WTC11 (cell line): ENCODE measurements around the gene MBNL1. TPM values are rescaled to one million over a fixed set of nuclear protein-coding genes. Genes with fewer than 3 reads are reported as not detected.

Experiments used
- ATAC-seq: fragments of 200-7000 bp; cut with Tn5 transposase; 2 replicates; pipeline ENCODE4 v1.10.0; 2021; ENCODE audit warnings: mild to moderate bottlenecking, moderate library complexity
- CTCF ChIA-PET: fragments of 300-600 bp; sonication (Branson Sonifier 250); formaldehyde crosslinking; loops from one replicate; lab custom pipeline; 2021; ENCODE audit warnings: antibody characterized with exemption; lab: Charles Lee
- POLR2A ChIA-PET: fragments of 350-600 bp; sonication (Branson Sonifier 250); formaldehyde crosslinking; loops from one replicate; lab custom pipeline; 2021; ENCODE audit warnings: antibody characterized with exemption; lab: Charles Lee
- DNase-seq: peaks from one replicate; pipeline ENCODE4 v3.0.0; 2021; ENCODE audit warnings: low spot score
- H3K27ac Mint-ChIP-seq: 2 replicates; pipeline ENCODE4 v1.8.0; 2021; ENCODE audit warnings: mixed read lengths
- H3K27me3 Mint-ChIP-seq: 2 replicates; pipeline ENCODE4 v1.8.0; 2021; ENCODE audit warnings: low read depth, mild to moderate bottlenecking, moderate library complexity, mixed read lengths
- H3K36me3 Mint-ChIP-seq: 2 replicates; pipeline ENCODE4 v1.8.0; 2021; ENCODE audit warnings: mixed read lengths
- H3K4me1 Mint-ChIP-seq: 2 replicates; pipeline ENCODE4 v1.8.0; 2022; ENCODE audit warnings: mixed read lengths
- H3K4me3 Mint-ChIP-seq: 2 replicates; pipeline ENCODE4 v1.8.0; 2021; ENCODE audit warnings: mild to moderate bottlenecking, moderate library complexity, mixed read lengths
- H3K9me3 Mint-ChIP-seq: 2 replicates; pipeline ENCODE4 v1.8.0; 2021; ENCODE audit warnings: mixed read lengths
- ATF1 ChIP-seq: sonication (generic); formaldehyde crosslinking; IDR thresholded peaks from 2 replicates; pipeline ENCODE4 v1.8.1; 2023; ENCODE audit warnings: mild to moderate bottlenecking, moderate library complexity, missing genetic modification reagents
- CBFB ChIP-seq: sonication (generic); formaldehyde crosslinking; IDR thresholded peaks from 2 replicates; pipeline ENCODE4 v1.8.1; 2022; ENCODE audit warnings: mild to moderate bottlenecking, low read depth, missing genetic modification reagents
- CDX4 ChIP-seq: fragments of 250-450 bp; sonication (Bioruptor Pico); IDR thresholded peaks from 2 replicates; pipeline ENCODE4 v1.9.0; 2021; ENCODE audit warnings: moderate library complexity, mild to moderate bottlenecking, inconsistent platforms, borderline replicate concordance
- EMX1 ChIP-seq: fragments of 250-450 bp; sonication (Bioruptor Pico); IDR thresholded peaks from 2 replicates; pipeline ENCODE4 v1.8.0; 2021; ENCODE audit warnings: mild to moderate bottlenecking
- ESRRA ChIP-seq: sonication (generic); formaldehyde crosslinking; IDR thresholded peaks from 2 replicates; pipeline ENCODE4 v1.8.1; 2022; ENCODE audit warnings: mild to moderate bottlenecking, missing genetic modification reagents, borderline replicate concordance
- ETV6 ChIP-seq: sonication (generic); formaldehyde crosslinking; IDR thresholded peaks from 2 replicates; pipeline ENCODE4 v1.8.1; 2022; ENCODE audit warnings: mild to moderate bottlenecking, missing genetic modification reagents
- FOXK1 ChIP-seq: sonication (generic); formaldehyde crosslinking; IDR thresholded peaks from 2 replicates; pipeline ENCODE4 v1.8.0; 2022; ENCODE audit warnings: mild to moderate bottlenecking, moderate library complexity, missing genetic modification reagents
- FOXP4 ChIP-seq: sonication (generic); formaldehyde crosslinking; IDR thresholded peaks from 2 replicates; pipeline ENCODE4 v1.8.0; 2022; ENCODE audit warnings: mild to moderate bottlenecking, missing genetic modification reagents
- MLX ChIP-seq: sonication (generic); formaldehyde crosslinking; IDR thresholded peaks from 2 replicates; pipeline ENCODE4 v1.8.1; 2023; ENCODE audit warnings: mild to moderate bottlenecking, missing genetic modification reagents, moderate library complexity
- MXD4 ChIP-seq: fragments of 250-450 bp; sonication (Bioruptor Pico); IDR thresholded peaks from 2 replicates; pipeline ENCODE4 v1.8.0; 2021; ENCODE audit warnings: mild to moderate bottlenecking, moderate library complexity, borderline replicate concordance
- NFE2L1 ChIP-seq: sonication (generic); formaldehyde crosslinking; IDR thresholded peaks from 2 replicates; pipeline ENCODE4 v1.8.1; 2023; ENCODE audit warnings: missing genetic modification reagents
- PREB ChIP-seq: sonication (generic); formaldehyde crosslinking; IDR thresholded peaks from 2 replicates; pipeline ENCODE4 v1.8.1; 2022; ENCODE audit warnings: mild to moderate bottlenecking, missing genetic modification reagents, moderate library complexity, borderline replicate concordance
- SMAD4 ChIP-seq: sonication (generic); formaldehyde crosslinking; IDR thresholded peaks from 2 replicates; pipeline ENCODE4 v1.8.0; 2022; ENCODE audit warnings: mild to moderate bottlenecking, missing genetic modification reagents
- SP1 ChIP-seq: sonication (generic); formaldehyde crosslinking; conservative IDR thresholded peaks from 2 replicates; pipeline ENCODE4 v1.8.1; 2022; ENCODE audit warnings: missing genetic modification reagents
- ZBTB21 ChIP-seq: sonication (generic); formaldehyde crosslinking; IDR thresholded peaks from 2 replicates; pipeline ENCODE4 v1.8.1; 2023; ENCODE audit warnings: mild to moderate bottlenecking, missing genetic modification reagents, borderline replicate concordance
- ZBTB43 ChIP-seq: sonication (generic); formaldehyde crosslinking; IDR thresholded peaks from 2 replicates; pipeline ENCODE4 v1.8.1; 2023; ENCODE audit warnings: mild to moderate bottlenecking, missing genetic modification reagents
- ZNF121 ChIP-seq: sonication (generic); formaldehyde crosslinking; IDR thresholded peaks from 2 replicates; pipeline ENCODE4 v1.8.0; 2023; ENCODE audit warnings: missing genetic modification reagents
- ZNF232 ChIP-seq: sonication (generic); formaldehyde crosslinking; IDR thresholded peaks from 2 replicates; pipeline ENCODE4 v1.8.0; 2022; ENCODE audit warnings: mild to moderate bottlenecking, missing genetic modification reagents
- ZNF263 ChIP-seq: sonication (generic); formaldehyde crosslinking; IDR thresholded peaks from 2 replicates; pipeline ENCODE4 v1.8.1; 2022; ENCODE audit warnings: low read depth, mild to moderate bottlenecking, moderate library complexity, missing genetic modification reagents
- ZNF423 ChIP-seq: fragments of 250-450 bp; sonication (Bioruptor Pico); IDR thresholded peaks from 2 replicates; pipeline ENCODE4 v2.1.2; 2022; ENCODE audit warnings: mild to moderate bottlenecking, moderate library complexity
- ZNF532 ChIP-seq: fragments of 250-450 bp; sonication (Bioruptor Pico); IDR thresholded peaks from 2 replicates; pipeline ENCODE4 v1.9.0; 2021; ENCODE audit warnings: mild to moderate bottlenecking, borderline replicate concordance
- total RNA-seq: library from RNA; stranded (reverse); gene quantifications from 3 replicates; pipeline ENCODE4 v1.2.3, GENCODE V29; 2021

MBNL1 gene
- total RNA-seq, 1 experiment from 2014 or later, result 20.4 TPM

GRCh38 chr3:152284906-152285305 is 16.2 kb downstream of the MBNL1 start:
- Mint-ChIP-seq H3K36me3 (no peaks in the 10 kb centered on the region), H3K9me3 (no peaks in the 10 kb centered on the region), H3K4me1 (peaks cover 35% of the 10 kb centered on the region), H3K27me3 (no peaks in the 10 kb centered on the region), H3K27ac (no peak overlapping the region), H3K4me3 (no peak overlapping the region)
- ATAC-seq, result no peak
- no peak for DNase-seq
- ChIA-PET CTCF (no interaction called here), POLR2A (no interaction called here)
- no peak for TF ChIP-seq PREB
- no peak for TF ChIP-seq ZNF423 (CRISPR knock-in tag)
- TF ChIP-seq NFE2L1, result no peak
- no peak for TF ChIP-seq ETV6 (CRISPR knock-in tag)
- no peak for TF ChIP-seq SP1
- TF ChIP-seq EMX1, result no peak
- no peak for TF ChIP-seq ZNF263 (CRISPR knock-in tag)
- TF ChIP-seq ATF1 (CRISPR knock-in tag), result no peak
- TF ChIP-seq ZBTB43 (CRISPR knock-in tag), result no peak
- no peak for TF ChIP-seq CDX4

GRCh38 chr3:152285509-152285908 is 16.8 kb downstream of the MBNL1 start:
- ChIA-PET POLR2A (no interaction called here), CTCF (no interaction called here)
- Mint-ChIP-seq H3K27me3 (no peaks in the 10 kb centered on the region), H3K9me3 (no peaks in the 10 kb centered on the region), H3K4me3 (no peak overlapping the region), H3K36me3 (no peaks in the 10 kb centered on the region), H3K4me1 (peaks cover 34% of the 10 kb centered on the region), H3K27ac (no peak overlapping the region)
- DNase-seq (no peak), ATAC-seq (no peak)
- no peak for TF ChIP-seq ZNF423 (CRISPR knock-in tag)
- no peak for TF ChIP-seq FOXK1 (CRISPR knock-in tag)
- TF ChIP-seq MXD4 (CRISPR knock-in tag), result no peak
- no peak for TF ChIP-seq CBFB
- no peak for TF ChIP-seq SMAD4 (CRISPR knock-in tag)
- no peak for TF ChIP-seq MLX (CRISPR knock-in tag)
- no peak for TF ChIP-seq ESRRA (CRISPR knock-in tag)
- TF ChIP-seq ZNF121, result peak; percentile 77; the same call in 1 of the 2 replicates

GRCh38 chr3:152287898-152288576 is 19.3 kb downstream of the MBNL1 start:
- Mint-ChIP-seq H3K27me3 (no peaks in the 10 kb centered on the region), H3K4me1 (peaks cover 31% of the 10 kb centered on the region), H3K27ac (no peak overlapping the region), H3K4me3 (no peak overlapping the region), H3K9me3 (no peaks in the 10 kb centered on the region), H3K36me3 (no peaks in the 10 kb centered on the region)
- DNase-seq (no peak), ATAC-seq (no peak)
- CTCF ChIA-PET, result no interaction called here
- POLR2A ChIA-PET, result interaction anchor here (1.0 kb wide), 1 partner anchor 20 kb away, joined by 3 read pairs; no protein-coding TSS in a partner anchor
- TF ChIP-seq ZBTB21 (CRISPR knock-in tag), result no peak
- no peak for TF ChIP-seq CDX4
- no peak for TF ChIP-seq FOXP4 (CRISPR knock-in tag)
- no peak for TF ChIP-seq ZNF232
- no peak for TF ChIP-seq ZNF263 (CRISPR knock-in tag)
- no peak for TF ChIP-seq ZNF532
